Measurements from ENCODE around the gene PHC2. TPM values are rescaled to one million over a fixed set of nuclear protein-coding genes. Genes with fewer than 3 reads are reported as not detected.
A peak's percentile ranks its signal among the peaks of the same experiment; 100 is the strongest.

The PHC2 gene
- total RNA-seq, 1 donor from 2014 or later = 135 TPM

DNA sequence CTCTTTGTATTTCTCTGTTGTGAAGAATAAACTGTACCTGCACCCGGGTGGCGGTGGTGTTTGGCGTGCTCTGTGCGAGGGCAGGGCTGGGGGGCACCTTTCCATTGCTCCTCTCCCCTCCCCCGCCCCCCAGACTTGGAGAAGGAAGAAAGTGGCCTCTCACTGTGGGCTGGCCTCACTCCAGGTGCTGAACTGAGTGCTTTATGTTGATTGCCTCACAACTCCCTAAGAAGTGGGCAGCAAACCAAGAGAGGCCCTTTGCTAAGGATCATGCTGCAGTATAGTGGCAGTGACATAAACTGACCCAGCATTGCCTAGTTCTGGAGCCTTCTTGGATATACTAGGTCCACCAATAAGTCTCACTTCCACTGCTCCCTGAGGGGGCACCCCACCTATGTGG, 130.2 kb downstream of the PHC2 start:
- DNase-seq (ENCODE audit: low spot score, unreplicated experiment) = no peak
- Mint-ChIP-seq H3K4me3 (ENCODE audit: low read depth) (no peak overlapping the region), H3K27me3 (peaks cover 3% of the 10 kb centered on the region), H3K4me1 (ENCODE audit: low read depth) (no peaks in the 10 kb centered on the region), H3K36me3 (ENCODE audit: insufficient read depth) (peaks cover 25% of the 10 kb centered on the region), H3K27ac (no peak overlapping the region), H3K9me3 (ENCODE audit: low read depth) (no peaks in the 10 kb centered on the region)
- TF ChIP-seq, protein P1, sequence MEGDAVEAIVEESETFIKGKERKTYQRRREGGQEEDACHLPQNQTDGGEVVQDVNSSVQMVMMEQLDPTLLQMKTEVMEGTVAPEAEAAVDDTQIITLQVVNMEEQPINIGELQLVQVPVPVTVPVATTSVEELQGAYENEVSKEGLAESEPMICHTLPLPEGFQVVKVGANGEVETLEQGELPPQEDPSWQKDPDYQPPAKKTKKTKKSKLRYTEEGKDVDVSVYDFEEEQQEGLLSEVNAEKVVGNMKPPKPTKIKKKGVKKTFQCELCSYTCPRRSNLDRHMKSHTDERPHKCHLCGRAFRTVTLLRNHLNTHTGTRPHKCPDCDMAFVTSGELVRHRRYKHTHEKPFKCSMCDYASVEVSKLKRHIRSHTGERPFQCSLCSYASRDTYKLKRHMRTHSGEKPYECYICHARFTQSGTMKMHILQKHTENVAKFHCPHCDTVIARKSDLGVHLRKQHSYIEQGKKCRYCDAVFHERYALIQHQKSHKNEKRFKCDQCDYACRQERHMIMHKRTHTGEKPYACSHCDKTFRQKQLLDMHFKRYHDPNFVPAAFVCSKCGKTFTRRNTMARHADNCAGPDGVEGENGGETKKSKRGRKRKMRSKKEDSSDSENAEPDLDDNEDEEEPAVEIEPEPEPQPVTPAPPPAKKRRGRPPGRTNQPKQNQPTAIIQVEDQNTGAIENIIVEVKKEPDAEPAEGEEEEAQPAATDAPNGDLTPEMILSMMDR (IDR thresholded peaks at IDR 0.05; ENCODE audit: unreplicated experiment) = no peak

DNA sequence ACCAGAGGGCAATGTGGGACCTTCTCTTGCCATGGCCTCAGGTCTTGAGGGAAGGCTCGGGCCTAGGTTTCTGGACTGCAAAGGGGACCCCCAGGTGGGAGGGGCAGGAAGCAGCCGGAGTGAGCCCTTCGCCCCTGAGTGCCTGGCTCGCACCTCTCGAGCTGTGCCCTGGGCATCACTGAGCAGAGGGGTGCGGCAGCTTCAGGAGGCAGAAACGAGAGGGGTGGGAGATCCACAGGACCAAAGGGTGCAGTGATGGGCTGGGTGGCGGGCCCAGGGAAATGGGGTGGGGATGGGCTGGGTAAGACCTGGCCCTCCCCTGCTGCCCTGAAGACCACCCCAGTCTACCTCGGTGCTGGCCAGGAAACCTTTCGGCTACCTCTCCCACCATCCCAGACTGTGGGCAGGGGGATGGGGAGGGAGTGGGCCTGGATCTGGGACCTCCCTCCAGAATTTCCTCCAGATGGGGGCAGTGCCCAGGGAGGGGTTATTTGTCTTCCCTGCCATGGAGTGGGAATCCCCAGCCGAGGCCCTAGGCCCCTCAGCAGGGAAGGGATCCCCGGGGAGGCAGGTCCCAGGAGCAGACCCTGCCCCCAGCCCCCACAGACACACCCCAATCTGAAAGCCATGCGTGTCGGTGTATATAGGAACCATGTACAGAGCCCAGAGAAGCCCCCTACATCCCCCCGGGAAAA, 131.3 kb downstream of the PHC2 start:
- Mint-ChIP-seq H3K36me3 (ENCODE audit: insufficient read depth) (peaks cover 30% of the 10 kb centered on the region), H3K4me1 (ENCODE audit: low read depth) (no peaks in the 10 kb centered on the region), H3K9me3 (ENCODE audit: low read depth) (no peaks in the 10 kb centered on the region), H3K27ac (no peak overlapping the region), H3K27me3 (no peaks in the 10 kb centered on the region), H3K4me3 (ENCODE audit: low read depth) (no peak overlapping the region)
- DNase-seq (ENCODE audit: low spot score, unreplicated experiment) = no peak
- TF ChIP-seq, protein P1 (IDR thresholded peaks at IDR 0.05; ENCODE audit: unreplicated experiment) = no peak

DNA sequence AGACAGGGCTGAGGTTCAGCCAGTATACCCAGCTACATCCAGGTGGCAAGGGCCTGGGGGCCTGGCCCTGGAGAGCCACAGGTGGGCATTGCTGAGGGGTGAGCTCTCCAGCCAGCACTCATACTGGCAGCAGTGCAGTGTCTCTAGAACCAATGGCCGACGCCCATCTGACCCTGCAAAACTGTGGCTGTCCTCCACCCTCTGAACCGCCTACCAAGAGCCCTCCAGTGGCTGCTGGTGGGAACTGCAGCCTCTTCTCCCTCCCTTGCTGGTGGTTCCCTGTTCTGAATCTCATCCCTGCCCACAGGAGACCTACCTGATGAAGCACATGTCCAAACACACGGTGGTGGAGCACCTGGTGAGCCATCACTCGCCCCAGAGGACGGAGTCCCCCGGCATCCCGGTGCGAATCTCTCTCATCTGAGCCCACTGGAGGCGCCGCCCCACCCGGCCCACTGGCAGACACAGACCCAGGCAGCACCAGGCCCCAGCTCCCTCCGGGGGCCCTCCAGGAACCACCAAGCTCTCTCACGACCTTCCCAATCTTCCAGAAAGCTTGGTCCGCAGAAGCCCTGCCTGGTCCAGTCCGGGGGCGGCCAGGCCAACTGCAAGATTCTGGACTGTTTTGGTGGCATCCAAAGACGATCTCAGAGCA, 132.1 kb downstream of the PHC2 start:
- Mint-ChIP-seq H3K4me3 (ENCODE audit: low read depth) (no peak overlapping the region), H3K27ac (peak overlapping the region; percentile 52), H3K9me3 (ENCODE audit: low read depth) (no peaks in the 10 kb centered on the region), H3K27me3 (no peaks in the 10 kb centered on the region), H3K36me3 (ENCODE audit: insufficient read depth) (peaks cover 34% of the 10 kb centered on the region), H3K4me1 (ENCODE audit: low read depth) (no peaks in the 10 kb centered on the region)
- peak; percentile 48 for DNase-seq (ENCODE audit: low spot score, unreplicated experiment)
- TF ChIP-seq, protein P1 (IDR thresholded peaks at IDR 0.05; ENCODE audit: unreplicated experiment) = peak; percentile 73

DNA sequence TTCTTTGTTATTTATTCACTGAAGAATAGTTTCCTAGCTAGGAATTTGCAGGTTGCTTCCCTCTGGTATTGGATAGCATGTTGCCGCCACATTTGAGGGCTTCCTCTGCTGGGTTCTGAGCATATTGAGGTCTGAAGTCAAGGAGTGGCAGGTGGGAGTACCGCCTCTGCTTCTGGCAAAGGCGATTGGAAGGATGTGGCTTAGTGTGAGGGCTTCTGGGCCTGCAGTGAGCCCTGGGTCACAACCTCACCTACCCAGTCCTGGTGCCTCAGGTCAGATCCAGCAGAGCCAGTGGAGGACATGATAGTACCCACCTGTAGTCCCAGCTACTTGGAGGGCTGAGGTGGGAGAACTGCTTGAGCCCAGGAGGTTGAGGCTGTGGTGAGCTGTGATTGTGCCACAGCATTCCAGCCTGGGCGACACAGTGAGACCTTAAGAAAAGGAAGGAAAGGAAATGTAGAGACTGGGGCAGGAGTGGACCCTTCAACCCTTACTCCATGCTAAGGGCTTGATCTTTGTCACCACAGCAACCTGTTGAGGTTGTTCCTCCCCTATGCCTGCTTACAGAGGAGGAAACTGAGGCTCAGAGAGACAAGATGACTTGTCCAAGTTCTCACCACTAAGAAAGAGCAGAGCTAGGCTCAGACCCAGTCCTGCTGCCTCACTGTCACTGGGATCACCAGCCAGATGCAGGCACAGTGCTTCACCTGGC, 132.8 kb downstream of the PHC2 start:
- Mint-ChIP-seq H3K27me3 (no peaks in the 10 kb centered on the region), H3K9me3 (ENCODE audit: low read depth) (no peaks in the 10 kb centered on the region), H3K4me1 (ENCODE audit: low read depth) (no peaks in the 10 kb centered on the region), H3K36me3 (ENCODE audit: insufficient read depth) (peaks cover 34% of the 10 kb centered on the region), H3K4me3 (ENCODE audit: low read depth) (no peak overlapping the region), H3K27ac (peak overlapping the region; percentile 50)
- TF ChIP-seq, protein P1 (IDR thresholded peaks at IDR 0.05; ENCODE audit: unreplicated experiment) = no peak
- no peak for DNase-seq (ENCODE audit: low spot score, unreplicated experiment)

DNA sequence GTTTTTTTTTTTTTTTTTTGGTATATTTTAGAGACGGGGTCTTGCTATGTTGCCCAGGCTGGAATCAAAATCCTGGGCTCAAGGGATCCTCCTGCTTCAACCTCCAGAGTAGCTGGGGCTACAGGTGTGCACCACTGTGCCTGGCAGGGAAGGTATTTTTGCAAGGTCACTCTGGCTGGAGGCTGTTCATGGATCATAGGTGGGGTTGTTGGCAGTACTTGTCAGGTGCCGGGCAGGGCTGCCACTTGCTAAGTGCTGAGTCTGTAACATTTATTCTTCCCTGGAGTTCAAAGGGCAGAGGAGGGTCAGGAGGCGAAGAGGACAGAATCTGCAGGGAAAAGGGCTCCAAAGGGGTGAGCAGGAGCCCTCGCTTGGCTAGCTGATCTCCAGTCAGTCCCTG, 134.1 kb downstream of the PHC2 start:
- H3K36me3 Mint-ChIP-seq (ENCODE audit: insufficient read depth) = peaks cover 37% of the 10 kb centered on the region
- H3K27ac Mint-ChIP-seq = peak overlapping the region; percentile 67
- H3K9me3 Mint-ChIP-seq (ENCODE audit: low read depth) = no peaks in the 10 kb centered on the region
- H3K4me1 Mint-ChIP-seq (ENCODE audit: low read depth) = no peaks in the 10 kb centered on the region
- no peak for DNase-seq (ENCODE audit: low spot score, unreplicated experiment)
- TF ChIP-seq, protein P1 (IDR thresholded peaks at IDR 0.05; ENCODE audit: unreplicated experiment) = no peak
- H3K27me3 Mint-ChIP-seq = no peaks in the 10 kb centered on the region
- no peak overlapping the region for H3K4me3 Mint-ChIP-seq (ENCODE audit: low read depth)

Measured in progenitor cell of endocrine pancreas (in vitro differentiated cells).